HCT116 (cell line): Measurements from ENCODE around the gene CEP70. TPM values are rescaled to one million over a fixed set of nuclear protein-coding genes. Genes with fewer than 3 reads are reported as not detected.

ENCODE experiments used
- ATAC-seq: fragments of 200-7000 bp; cut with Tn5 transposase; 2 replicates; pipeline ENCODE4 v1.9.1; 2020; ENCODE audit warnings: mild to moderate bottlenecking, moderate library complexity
- BruUV-seq: library from RNA; stranded (reverse); fragments of 400-500 nt; replicated peaks from 2 replicates; lab custom pipeline; 2021; lab: Mats Ljungman, UMichigan
- CTCF ChIA-PET: fragments of 300-600 bp; sonication (Branson Sonifier 250); formaldehyde crosslinking; loops from one replicate; lab custom pipeline; 2021; ENCODE audit warnings: antibody characterized with exemption; lab: Charles Lee
- POLR2A ChIA-PET: fragments of 300-600, 350-600 bp; sonication (Branson Sonifier 250); formaldehyde crosslinking; loops from one replicate; lab custom pipeline; 2021; ENCODE audit warnings: antibody characterized with exemption; lab: Charles Lee
- RAD21 ChIA-PET, 2 experiments: fragments of 300-600 bp; sonication (Branson Sonifier 250); formaldehyde crosslinking; loops; one replicate each; lab custom pipeline; 2023; ENCODE audit warnings: low total read pairs in 2 of 2; ENCODE audit not compliant: uncharacterized antibody in 2 of 2, unreplicated experiment in 2 of 2, low non-redundant PET in 1 of 2; lab: Charles Lee
- DNase-seq: peaks from one replicate; pipeline ENCODE4 v3.0.0-alpha.2; 2010; ENCODE audit warnings: low read depth, low spot score
- H2AFZ ChIP-seq: fragments of 200-600 bp; shearing (Covaris generic), sonication (generic); 2 replicates; pipeline ENCODE4 v1.6.1; 2017; ENCODE audit warnings: low read depth, mixed run types, mixed read lengths, antibody characterized with exemption, low read length; ENCODE audit not compliant: poor library complexity, severe bottlenecking
- H3K27ac ChIP-seq: 2 replicates; pipeline ENCODE4 v1.5.1; 2012; ENCODE audit warnings: low read depth, low read length
- H3K27me3 ChIP-seq: fragments of 200-600 bp; sonication (generic); 2 replicates; pipeline ENCODE4 v1.6.1; 2016; ENCODE audit warnings: mixed run types, low read length, mixed read lengths; ENCODE audit not compliant: insufficient read depth
- H3K36me3 ChIP-seq, 2 experiments: fragments of 200-500 bp in 1 of 2; fragments of 200-600 bp in 1 of 2; sonication (Bioruptor generic) in 1 of 2; sonication (generic) in 1 of 2; 2 replicates each; pipeline versions ENCODE4 v1.5.1 to v1.6.1; 2014 to 2016; ENCODE audit warnings: low read length in 2 of 2, inconsistent platforms in 1 of 2, mixed read lengths in 1 of 2, mixed run types in 1 of 2; ENCODE audit not compliant: insufficient read depth in 2 of 2, control insufficient read depth in 1 of 2
- H3K4me1 ChIP-seq, 2 experiments: fragments of 200-600 bp in 1 of 2; sonication (generic) in 1 of 2; 2 replicates each; pipeline versions ENCODE4 v1.5.1 to v1.6.1; 2012 to 2017; ENCODE audit warnings: low read length in 2 of 2, inconsistent platforms in 1 of 2, mild to moderate bottlenecking in 1 of 2, mixed read lengths in 1 of 2, mixed run types in 1 of 2, moderate library complexity in 1 of 2; ENCODE audit not compliant: insufficient read depth in 2 of 2, control insufficient read depth in 1 of 2
- H3K4me2 ChIP-seq: fragments of 200-600 bp; sonication (generic); 2 replicates; pipeline ENCODE4 v1.6.1; 2017; ENCODE audit warnings: mixed run types, low read length, mixed read lengths
- H3K4me3 ChIP-seq, 2 experiments: fragments of 200-600 bp in 1 of 2; sonication (generic) in 1 of 2; replicated peaks in 1 of 2; 2 replicates each; pipeline ENCODE4 v1.5.1; 2011 to 2016; ENCODE audit warnings: low read length in 2 of 2, control low read depth in 1 of 2, low read depth in 1 of 2, mild to moderate bottlenecking in 1 of 2, mixed read lengths in 1 of 2, mixed run types in 1 of 2
- H3K79me2 ChIP-seq: fragments of 200-600 bp; sonication (generic); 2 replicates; pipeline ENCODE4 v1.6.1; 2017; ENCODE audit warnings: mild to moderate bottlenecking, mixed run types, low read length, moderate library complexity, mixed read lengths; ENCODE audit not compliant: insufficient read depth
- H3K9ac ChIP-seq: fragments of 200-600 bp; sonication (generic); 2 replicates; pipeline ENCODE4 v1.6.1; 2016; ENCODE audit warnings: low read length, mixed read lengths
- H3K9me2 ChIP-seq: fragments of 200-600 bp; sonication (generic), shearing (Covaris generic); 2 replicates; pipeline ENCODE4 v1.6.1; 2017; ENCODE audit warnings: mixed run types, mild to moderate bottlenecking, moderate library complexity; ENCODE audit not compliant: insufficient read depth
- H3K9me3 ChIP-seq, 2 experiments: fragments of 200-500 bp in 1 of 2; fragments of 200-600 bp in 1 of 2; sonication (Bioruptor generic) in 1 of 2; sonication (generic) in 1 of 2; 2 replicates each; pipeline ENCODE4 v1.6.1; 2014 to 2017; ENCODE audit warnings: low read length in 2 of 2, mixed read lengths in 2 of 2, inconsistent platforms in 1 of 2, low read depth in 1 of 2, mild to moderate bottlenecking in 1 of 2, mixed run types in 1 of 2, moderate library complexity in 1 of 2; ENCODE audit not compliant: control insufficient read depth in 1 of 2, insufficient read depth in 1 of 2
- H4K20me1 ChIP-seq: fragments of 200-600 bp; sonication (generic), shearing (Covaris generic); 2 replicates; pipeline ENCODE4 v1.6.1; 2017; ENCODE audit warnings: mixed run types, mild to moderate bottlenecking, moderate library complexity; ENCODE audit not compliant: insufficient read depth
- CEBPB ChIP-seq: IDR thresholded peaks from 2 replicates; pipeline ENCODE4 v1.6.1; 2012; ENCODE audit warnings: low read depth
- EGR1 ChIP-seq: IDR thresholded peaks from 2 replicates; pipeline ENCODE4 v1.6.1; 2012; ENCODE audit warnings: low read depth
- EZH2 ChIP-seq: fragments of 200-600 bp; sonication (generic); IDR thresholded peaks from 2 replicates; pipeline ENCODE4 v1.6.1; 2017; ENCODE audit warnings: antibody characterized with exemption, mixed run types
- JUND ChIP-seq: IDR thresholded peaks from 2 replicates; pipeline ENCODE4 v1.6.1; 2012
- POLR2A ChIP-seq: IDR thresholded peaks from 2 replicates; pipeline ENCODE4 v1.7.0; 2011; ENCODE audit warnings: borderline replicate concordance; ENCODE audit not compliant: insufficient read depth, insufficient read length; ENCODE audit errors: extremely low read depth
- POLR2AphosphoS5 ChIP-seq: IDR thresholded peaks from 2 replicates; pipeline ENCODE4 v1.6.1; 2011; ENCODE audit warnings: mild to moderate bottlenecking, low read depth, low read length, moderate library complexity
- RAD21 ChIP-seq: IDR thresholded peaks from 2 replicates; pipeline ENCODE4 v1.6.1; 2012; ENCODE audit warnings: low read depth, mild to moderate bottlenecking
- SRF ChIP-seq: IDR thresholded peaks from 2 replicates; pipeline ENCODE4 v1.6.1; 2012; ENCODE audit warnings: low read depth
- YY1 ChIP-seq: IDR thresholded peaks from 2 replicates; pipeline ENCODE4 v1.6.1; 2011; ENCODE audit warnings: low read length, low read depth, moderate library complexity, mild to moderate bottlenecking; ENCODE audit not compliant: insufficient replicate concordance; ENCODE audit errors: extremely low read depth
- intact Hi-C: fragments of 100-400 bp; cut with micrococcal nuclease; formaldehyde crosslinking; loops from 2 replicates; pipeline ENCODE4 v1.10.0; 2022
- total RNA-seq: library from RNA; stranded (reverse); gene quantifications from one replicate; pipeline ENCODE4 v1.2.1, GENCODE V29; 2021; ENCODE audit not compliant: unreplicated experiment
- TF ChIP-seq, protein P1 (sequence below): IDR thresholded peaks from 2 replicates; pipeline ENCODE4 v1.6.1; 2012
- TF ChIP-seq, protein P2 (sequence below): IDR thresholded peaks from 2 replicates; pipeline ENCODE4 v1.6.1; 2012

Gene CEP70
- total RNA-seq, 1 experiment from 2014 or later: 38.7 TPM

DNA sequence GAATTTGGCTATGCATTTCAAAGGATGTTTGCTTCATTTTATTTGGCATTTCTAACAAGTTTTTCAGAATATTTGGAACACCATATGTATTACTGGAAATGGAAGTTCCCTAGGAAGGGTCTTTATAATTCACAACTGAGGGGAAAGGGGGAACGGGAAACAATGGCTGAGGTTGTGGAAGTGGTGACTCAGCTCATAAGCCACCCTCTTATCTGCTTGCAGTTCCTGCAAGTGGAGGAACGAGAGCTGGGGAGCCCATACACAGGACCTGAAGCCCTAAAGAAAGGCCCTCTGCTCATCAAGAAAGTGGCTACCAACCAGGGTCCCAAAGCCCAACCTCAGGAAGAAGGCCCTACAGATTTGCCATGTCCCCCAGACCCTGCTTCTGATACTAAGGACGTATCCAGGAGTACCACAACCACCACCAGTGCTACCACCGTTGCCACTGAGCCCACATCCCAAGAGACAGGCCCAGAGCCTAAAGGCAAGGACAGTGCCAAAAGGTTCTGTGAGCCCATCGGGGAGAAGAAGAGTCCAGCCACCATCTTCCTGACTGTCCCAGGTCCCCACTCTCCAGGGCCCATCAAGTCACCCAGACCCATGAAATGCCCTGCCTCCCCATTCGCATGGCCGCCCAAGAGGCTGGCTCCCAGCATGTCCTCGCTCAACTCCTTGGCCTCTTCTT is 121.8 kb downstream of the CEP70 start:
- ATAC-seq (no peak), DNase-seq (no peak)
- H3K4me3 ChIP-seq: no peak overlapping the region
- H3K4me1 ChIP-seq: peaks cover 0 to 6% of the 10 kb centered on the region in 2 experiments; a peak in 1 of 4 replicates
- H3K9me2 ChIP-seq: no peaks in the 10 kb centered on the region
- ChIA-PET CTCF (interaction anchor here (1.0 kb wide), 1 partner anchor 11 kb away, joined by 3 read pairs; no protein-coding TSS in a partner anchor), RAD21 (no interaction called here), POLR2A (no interaction called here)
- no peak overlapping the region for H3K27ac ChIP-seq
- intact Hi-C loops: loop anchor here (10.0 kb wide), 2 partner anchors 223 to 853 kb away; no protein-coding TSS in a partner anchor
- H3K4me2 ChIP-seq: no peak overlapping the region
- H3K27me3 ChIP-seq: no peaks in the 10 kb centered on the region
- no peaks in the 10 kb centered on the region for H3K36me3 ChIP-seq
- H3K9ac ChIP-seq: no peak overlapping the region
- H4K20me1 ChIP-seq: no peaks in the 10 kb centered on the region
- H3K9me3 ChIP-seq: no peaks in the 10 kb centered on the region
- BruUV-seq: no TSS peak
- no peaks in the 10 kb centered on the region for H3K79me2 ChIP-seq
- TF ChIP-seq CEBPB (no peak), POLR2A (no peak), SRF (no peak), EGR1 (no peak), EZH2 (no peak), POLR2AphosphoS5 (no peak), RAD21 (no peak), YY1 (no peak), JUND (no peak)
- TF ChIP-seq, protein P1, sequence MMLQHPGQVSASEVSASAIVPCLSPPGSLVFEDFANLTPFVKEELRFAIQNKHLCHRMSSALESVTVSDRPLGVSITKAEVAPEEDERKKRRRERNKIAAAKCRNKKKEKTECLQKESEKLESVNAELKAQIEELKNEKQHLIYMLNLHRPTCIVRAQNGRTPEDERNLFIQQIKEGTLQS: no peak
- TF ChIP-seq, protein P2, sequence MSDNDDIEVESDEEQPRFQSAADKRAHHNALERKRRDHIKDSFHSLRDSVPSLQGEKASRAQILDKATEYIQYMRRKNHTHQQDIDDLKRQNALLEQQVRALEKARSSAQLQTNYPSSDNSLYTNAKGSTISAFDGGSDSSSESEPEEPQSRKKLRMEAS: no peak
- no peak overlapping the region for H2AFZ ChIP-seq
